Measurements from ENCODE around the gene FH.

Gene FH

DNA sequence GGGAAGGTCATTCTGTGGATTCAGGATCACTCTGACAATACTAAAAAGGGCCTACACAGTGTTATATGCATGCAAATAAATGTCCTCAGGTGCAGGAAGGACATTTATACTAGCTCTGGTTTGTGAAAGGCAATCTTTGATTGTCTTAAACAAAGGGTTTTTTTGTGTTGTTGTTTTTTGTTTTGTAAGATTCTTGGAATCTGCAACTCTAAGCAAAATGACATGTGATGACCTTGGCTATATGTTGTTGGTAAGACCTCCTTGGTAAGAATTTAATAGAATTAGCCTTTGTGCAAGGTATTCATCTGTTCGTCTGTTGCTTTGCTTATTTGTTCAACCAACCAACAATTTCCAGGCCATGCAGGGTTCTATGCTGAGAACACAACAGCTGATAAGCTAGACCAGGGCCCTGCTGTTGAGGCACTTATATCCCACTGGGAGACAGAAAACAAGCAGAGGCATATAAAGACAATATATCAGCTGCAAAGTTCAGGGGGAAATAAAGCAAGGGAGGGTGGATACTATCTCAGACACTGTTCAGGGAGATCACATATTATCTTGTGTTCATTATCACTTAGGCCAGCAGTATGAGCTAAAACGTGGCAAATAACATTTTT lies 60.3 kb downstream of the FH start:
- no peak for DNase-seq

DNA sequence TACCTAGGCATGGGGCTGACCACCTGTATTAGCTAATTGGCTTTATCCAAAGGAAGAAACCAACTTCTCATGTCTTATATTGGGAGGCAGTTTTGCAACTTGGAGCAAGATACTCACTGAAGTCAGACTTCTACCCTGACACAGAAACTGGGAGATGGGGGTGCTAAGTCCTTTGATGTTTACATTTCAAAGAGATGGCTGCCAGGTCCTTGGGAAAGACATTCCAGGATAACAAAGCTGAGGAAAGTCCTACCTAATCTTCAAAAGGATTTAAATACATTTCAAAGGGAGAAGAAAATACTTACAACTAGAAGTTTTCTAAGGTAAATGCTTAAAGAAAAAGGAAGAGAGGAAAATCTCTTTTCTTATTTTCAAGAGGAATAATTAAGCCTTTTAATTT lies 62.1 kb downstream of the FH start:
- DNase-seq = no peak

DNA sequence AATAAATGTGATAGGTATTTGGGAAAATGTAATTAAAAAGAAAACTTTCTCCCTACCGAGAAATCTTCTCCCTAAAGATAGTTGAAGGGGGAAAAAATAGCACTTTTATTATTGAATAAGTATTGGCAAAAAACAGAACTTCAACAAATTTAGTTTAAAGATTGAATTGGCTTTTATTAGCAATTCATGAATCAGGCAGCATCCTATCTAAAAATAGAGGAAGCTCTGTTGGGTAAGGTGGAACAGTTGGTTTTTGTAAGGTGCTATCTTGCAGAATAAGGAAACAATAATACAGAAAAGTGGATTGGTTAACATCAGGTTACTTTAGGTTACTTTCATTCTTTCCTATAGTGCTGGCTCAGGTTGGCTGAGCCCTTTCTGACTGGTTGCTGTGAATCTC lies 62.8 kb downstream of the FH start:
- DNase-seq = no peak

DNA sequence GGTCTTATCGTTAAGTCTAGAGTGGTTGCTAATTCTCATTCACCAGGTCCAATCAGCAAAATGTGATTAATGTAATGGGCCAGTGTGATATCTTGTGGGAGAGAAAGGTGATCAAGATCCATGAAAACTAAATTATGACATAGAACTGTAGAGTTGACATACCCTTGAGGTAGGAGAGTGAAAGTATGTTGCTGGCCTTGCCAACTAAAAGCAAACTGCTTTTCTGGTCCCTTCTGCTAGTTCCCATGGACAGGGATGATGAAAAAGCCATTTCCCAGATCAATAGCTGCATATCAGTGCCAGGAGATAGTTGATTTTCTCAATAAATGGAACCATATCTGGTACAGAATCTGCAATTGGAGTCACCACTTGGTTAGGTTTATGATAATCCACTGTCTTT lies 65.8 kb downstream of the FH start:
- no peak for DNase-seq

DNA sequence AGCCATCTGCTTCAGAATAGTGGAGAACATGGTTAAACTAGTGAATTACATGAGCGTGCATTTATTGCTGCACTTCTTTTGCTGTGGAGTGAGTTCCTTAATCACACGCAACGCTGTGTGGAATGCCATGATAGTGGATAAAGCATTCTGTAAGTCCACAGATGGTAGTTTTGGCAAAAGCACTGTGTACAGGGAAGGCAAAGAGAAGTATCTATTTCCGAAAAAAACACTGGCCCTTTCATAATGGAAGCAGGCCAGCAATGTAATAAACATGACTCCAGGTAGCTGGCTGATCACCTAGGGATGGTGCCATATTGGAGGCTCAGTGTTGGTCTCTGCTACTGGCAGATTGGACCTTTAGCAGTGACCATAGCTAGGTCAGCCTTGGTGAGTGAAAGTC lies 67.6 kb downstream of the FH start:
- no peak for DNase-seq
